HepG2 (cell line): ENCODE data around the gene RNASE4. TPM values are rescaled to one million over a fixed set of nuclear protein-coding genes. Genes with fewer than 3 reads are reported as not detected.

Experiments used
- CBX5 ChIP-seq: sonication (generic); formaldehyde crosslinking; IDR thresholded peaks from 2 replicates; pipeline ENCODE4 v1.4.0; 2020; ENCODE audit warnings: missing genetic modification reagents, borderline replicate concordance
- ERF ChIP-seq: IDR thresholded peaks from 2 replicates; pipeline ENCODE4 v1.6.1; 2018; ENCODE audit warnings: missing biosample characterization, missing genetic modification reagents
- GTF3A ChIP-seq: sonication (generic); formaldehyde crosslinking; conservative IDR thresholded peaks from 2 replicates; pipeline ENCODE4 v1.4.0; 2020; ENCODE audit warnings: mild to moderate bottlenecking, missing genetic modification reagents
- HOXA9 ChIP-seq: sonication (generic); formaldehyde crosslinking; IDR thresholded peaks from 2 replicates; pipeline ENCODE4 v1.8.1; 2022; ENCODE audit warnings: missing genetic modification reagents, mild to moderate bottlenecking, moderate library complexity, borderline replicate concordance
- MED8 ChIP-seq: sonication (generic); formaldehyde crosslinking; IDR thresholded peaks from 2 replicates; pipeline ENCODE4 v1.8.1; 2023; ENCODE audit warnings: mild to moderate bottlenecking, missing genetic modification reagents; ENCODE audit not compliant: insufficient replicate concordance
- ZNF766 ChIP-seq: sonication (generic); formaldehyde crosslinking; IDR thresholded peaks from 2 replicates; pipeline ENCODE4 v1.5.0; 2020; ENCODE audit warnings: missing genetic modification reagents, borderline replicate concordance
- ZSCAN21 ChIP-seq: sonication (generic); formaldehyde crosslinking; IDR thresholded peaks from 2 replicates; pipeline ENCODE4 v1.8.0; 2022; ENCODE audit warnings: mild to moderate bottlenecking, missing genetic modification reagents, moderate library complexity, borderline replicate concordance
- polyA plus RNA-seq, 8 experiments: library from polyadenylated mRNA; depleted of rRNA in 3 of 8; stranded (reverse) in 7 of 8; unstranded in 1 of 8; fragments of >200 nt; fragmentation: Illumina TruSeq in 4 of 8; extraction: Trizol in 4 of 8; gene quantifications; 2 replicates each; pipeline versions ENCODE4 v1.2.1 to v1.2.3, GENCODE V29; 2011 to 2016; ENCODE audit warnings: low read depth in 4 of 8, missing spikeins in 1 of 8, mixed read lengths in 1 of 8; ENCODE audit not compliant: insufficient read depth in 1 of 8
- total RNA-seq, 5 experiments: library from RNA; depleted of rRNA; stranded (reverse); fragments of >200 nt; fragmentation: Illumina TruSeq; extraction: Trizol; gene quantifications; 2 replicates each; pipeline ENCODE4 v1.2.3, GENCODE V29; 2016; ENCODE audit warnings: low read depth in 1 of 5
- TF ChIP-seq, protein P1 (sequence below): sonication (generic); formaldehyde crosslinking; IDR thresholded peaks from 2 replicates; pipeline ENCODE4 v1.5.0; 2020; ENCODE audit warnings: missing genetic modification reagents
- TF ChIP-seq, protein P2 (sequence below): sonication (generic); formaldehyde crosslinking; IDR thresholded peaks from 2 replicates; pipeline ENCODE4 v1.4.0; 2020; ENCODE audit warnings: missing genetic modification reagents, borderline replicate concordance
- TF ChIP-seq, protein P3 (sequence below): sonication (generic); formaldehyde crosslinking; IDR thresholded peaks from 2 replicates; pipeline ENCODE4 v1.9.0; 2022; ENCODE audit warnings: missing genetic modification reagents, mild to moderate bottlenecking, borderline replicate concordance
- TF ChIP-seq, protein P4 (sequence below): sonication (generic); formaldehyde crosslinking; IDR thresholded peaks from 2 replicates; pipeline ENCODE4 v1.5.1; 2020; ENCODE audit warnings: mild to moderate bottlenecking, missing genetic modification reagents
- TF ChIP-seq, protein P5 (sequence below): sonication (generic); formaldehyde crosslinking; IDR thresholded peaks from 2 replicates; pipeline ENCODE4 v1.5.1; 2020; ENCODE audit warnings: missing genetic modification reagents, mild to moderate bottlenecking, borderline replicate concordance

Gene RNASE4
- total and polyA plus RNA-seq, 2 of the 13 experiments (the other 11 are each of a cell fraction or from before 2014, with no cell fraction given): 109 to 983 TPM

DNA sequence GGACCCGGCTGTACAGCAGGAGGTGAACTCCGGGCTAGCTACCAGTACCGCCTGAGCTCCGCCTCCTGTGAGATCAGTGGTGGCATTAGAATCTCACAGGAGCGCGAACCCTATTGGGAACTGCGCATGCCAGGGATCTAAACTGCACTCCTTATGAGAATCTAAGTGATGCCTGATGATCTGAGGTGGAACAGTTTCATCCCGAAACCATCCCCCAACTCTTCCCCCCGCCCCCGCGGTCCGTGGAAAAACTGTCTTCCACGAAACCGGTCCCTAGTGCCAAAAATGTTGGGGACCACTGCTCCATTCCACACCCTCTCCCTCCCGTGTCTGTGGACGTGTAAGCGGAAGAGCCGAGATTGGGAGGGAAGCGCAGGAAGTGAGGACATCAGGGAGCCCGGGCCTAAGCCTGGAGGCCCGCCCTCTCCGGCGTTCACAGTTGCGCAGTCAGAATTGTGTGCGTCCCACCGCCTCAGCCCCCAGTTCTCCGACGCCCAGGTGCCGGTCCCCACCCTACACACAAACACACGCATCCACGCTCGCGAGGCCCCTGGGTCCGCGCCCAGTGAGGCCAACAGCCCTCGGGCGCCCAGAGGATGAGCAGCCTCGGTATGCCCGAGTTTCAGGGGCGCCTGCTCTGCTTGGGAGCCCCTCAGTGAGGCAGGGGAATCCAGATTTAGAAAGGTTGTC lies 1.8 kb upstream of the RNASE4 start (continued):
- TF ChIP-seq CBX5 (CRISPR knock-in tag) (peak; percentile 6; the same call in 1 of the 2 replicates), ZNF766 (CRISPR knock-in tag) (0 out of 2 replicates have a peak, but pooled peaks have one; percentile 10), MED8 (peak; percentile 71), ERF (CRISPR knock-in tag) (peak; percentile 16; the same call in 1 of the 2 replicates), HOXA9 (CRISPR knock-in tag) (peak; percentile 96), GTF3A (CRISPR knock-in tag) (no peak), ZSCAN21 (peak; percentile 73)
- TF ChIP-seq, protein P1, sequence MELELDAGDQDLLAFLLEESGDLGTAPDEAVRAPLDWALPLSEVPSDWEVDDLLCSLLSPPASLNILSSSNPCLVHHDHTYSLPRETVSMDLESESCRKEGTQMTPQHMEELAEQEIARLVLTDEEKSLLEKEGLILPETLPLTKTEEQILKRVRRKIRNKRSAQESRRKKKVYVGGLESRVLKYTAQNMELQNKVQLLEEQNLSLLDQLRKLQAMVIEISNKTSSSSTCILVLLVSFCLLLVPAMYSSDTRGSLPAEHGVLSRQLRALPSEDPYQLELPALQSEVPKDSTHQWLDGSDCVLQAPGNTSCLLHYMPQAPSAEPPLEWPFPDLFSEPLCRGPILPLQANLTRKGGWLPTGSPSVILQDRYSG (CRISPR knock-in tag): peak; percentile 2; the same call in 1 of the 2 replicates
- TF ChIP-seq, protein P2, sequence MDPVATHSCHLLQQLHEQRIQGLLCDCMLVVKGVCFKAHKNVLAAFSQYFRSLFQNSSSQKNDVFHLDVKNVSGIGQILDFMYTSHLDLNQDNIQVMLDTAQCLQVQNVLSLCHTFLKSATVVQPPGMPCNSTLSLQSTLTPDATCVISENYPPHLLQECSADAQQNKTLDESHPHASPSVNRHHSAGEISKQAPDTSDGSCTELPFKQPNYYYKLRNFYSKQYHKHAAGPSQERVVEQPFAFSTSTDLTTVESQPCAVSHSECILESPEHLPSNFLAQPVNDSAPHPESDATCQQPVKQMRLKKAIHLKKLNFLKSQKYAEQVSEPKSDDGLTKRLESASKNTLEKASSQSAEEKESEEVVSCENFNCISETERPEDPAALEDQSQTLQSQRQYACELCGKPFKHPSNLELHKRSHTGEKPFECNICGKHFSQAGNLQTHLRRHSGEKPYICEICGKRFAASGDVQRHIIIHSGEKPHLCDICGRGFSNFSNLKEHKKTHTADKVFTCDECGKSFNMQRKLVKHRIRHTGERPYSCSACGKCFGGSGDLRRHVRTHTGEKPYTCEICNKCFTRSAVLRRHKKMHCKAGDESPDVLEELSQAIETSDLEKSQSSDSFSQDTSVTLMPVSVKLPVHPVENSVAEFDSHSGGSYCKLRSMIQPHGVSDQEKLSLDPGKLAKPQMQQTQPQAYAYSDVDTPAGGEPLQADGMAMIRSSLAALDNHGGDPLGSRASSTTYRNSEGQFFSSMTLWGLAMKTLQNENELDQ (CRISPR knock-in tag): no peak
- TF ChIP-seq, protein P3, sequence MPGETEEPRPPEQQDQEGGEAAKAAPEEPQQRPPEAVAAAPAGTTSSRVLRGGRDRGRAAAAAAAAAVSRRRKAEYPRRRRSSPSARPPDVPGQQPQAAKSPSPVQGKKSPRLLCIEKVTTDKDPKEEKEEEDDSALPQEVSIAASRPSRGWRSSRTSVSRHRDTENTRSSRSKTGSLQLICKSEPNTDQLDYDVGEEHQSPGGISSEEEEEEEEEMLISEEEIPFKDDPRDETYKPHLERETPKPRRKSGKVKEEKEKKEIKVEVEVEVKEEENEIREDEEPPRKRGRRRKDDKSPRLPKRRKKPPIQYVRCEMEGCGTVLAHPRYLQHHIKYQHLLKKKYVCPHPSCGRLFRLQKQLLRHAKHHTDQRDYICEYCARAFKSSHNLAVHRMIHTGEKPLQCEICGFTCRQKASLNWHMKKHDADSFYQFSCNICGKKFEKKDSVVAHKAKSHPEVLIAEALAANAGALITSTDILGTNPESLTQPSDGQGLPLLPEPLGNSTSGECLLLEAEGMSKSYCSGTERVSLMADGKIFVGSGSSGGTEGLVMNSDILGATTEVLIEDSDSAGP (CRISPR knock-in tag): peak; percentile 77; the same call in 1 of the 2 replicates
- TF ChIP-seq, protein P4, sequence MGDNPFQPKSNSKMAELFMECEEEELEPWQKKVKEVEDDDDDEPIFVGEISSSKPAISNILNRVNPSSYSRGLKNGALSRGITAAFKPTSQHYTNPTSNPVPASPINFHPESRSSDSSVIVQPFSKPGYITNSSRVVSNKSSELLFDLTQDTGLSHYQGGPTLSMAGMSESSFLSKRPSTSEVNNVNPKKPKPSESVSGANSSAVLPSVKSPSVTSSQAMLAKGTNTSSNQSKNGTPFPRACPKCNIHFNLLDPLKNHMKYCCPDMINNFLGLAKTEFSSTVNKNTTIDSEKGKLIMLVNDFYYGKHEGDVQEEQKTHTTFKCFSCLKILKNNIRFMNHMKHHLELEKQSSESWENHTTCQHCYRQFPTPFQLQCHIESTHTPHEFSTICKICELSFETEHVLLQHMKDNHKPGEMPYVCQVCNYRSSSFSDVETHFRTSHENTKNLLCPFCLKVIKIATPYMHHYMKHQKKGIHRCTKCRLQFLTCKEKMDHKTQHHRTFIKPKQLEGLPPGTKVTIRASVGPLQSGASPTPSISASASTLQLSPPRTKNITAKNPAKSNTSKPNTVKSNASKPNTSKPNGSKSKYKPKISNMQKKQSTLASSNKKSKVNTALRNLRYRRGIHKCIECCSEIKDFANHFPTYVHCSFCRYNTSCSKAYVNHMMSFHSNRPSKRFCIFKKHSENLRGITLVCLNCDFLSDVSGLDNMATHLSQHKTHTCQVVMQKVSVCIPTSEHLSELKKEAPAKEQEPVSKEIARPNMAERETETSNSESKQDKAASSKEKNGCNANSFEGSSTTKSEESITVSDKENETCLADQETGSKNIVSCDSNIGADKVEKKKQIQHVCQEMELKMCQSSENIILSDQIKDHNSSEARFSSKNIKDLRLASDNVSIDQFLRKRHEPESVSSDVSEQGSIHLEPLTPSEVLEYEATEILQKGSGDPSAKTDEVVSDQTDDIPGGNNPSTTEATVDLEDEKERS: peak; percentile 23; the same call in 1 of the 2 replicates
- TF ChIP-seq, protein P5, sequence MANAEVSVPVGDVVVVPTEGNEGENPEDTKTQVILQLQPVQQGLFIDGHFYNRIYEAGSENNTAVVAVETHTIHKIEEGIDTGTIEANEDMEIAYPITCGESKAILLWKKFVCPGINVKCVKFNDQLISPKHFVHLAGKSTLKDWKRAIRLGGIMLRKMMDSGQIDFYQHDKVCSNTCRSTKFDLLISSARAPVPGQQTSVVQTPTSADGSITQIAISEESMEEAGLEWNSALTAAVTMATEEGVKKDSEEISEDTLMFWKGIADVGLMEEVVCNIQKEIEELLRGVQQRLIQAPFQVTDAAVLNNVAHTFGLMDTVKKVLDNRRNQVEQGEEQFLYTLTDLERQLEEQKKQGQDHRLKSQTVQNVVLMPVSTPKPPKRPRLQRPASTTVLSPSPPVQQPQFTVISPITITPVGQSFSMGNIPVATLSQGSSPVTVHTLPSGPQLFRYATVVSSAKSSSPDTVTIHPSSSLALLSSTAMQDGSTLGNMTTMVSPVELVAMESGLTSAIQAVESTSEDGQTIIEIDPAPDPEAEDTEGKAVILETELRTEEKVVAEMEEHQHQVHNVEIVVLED (CRISPR knock-in tag): peak; percentile 64
